ENCODE measurements around the gene AQP12B.

AQP12B gene

GRCh38 chr2:240644171-240644651, 38.5 kb downstream of the AQP12B start:
- Histone ChIP-seq H3K79me2 (ENCODE audit: low read length) (no peaks in the 10 kb centered on the region), H3K4me2 (ENCODE audit: low read length) (no peak overlapping the region), H3K36me3 (replicated peaks; ENCODE audit: low read depth, low read length) (no peaks in the 10 kb centered on the region), H3K9ac (ENCODE audit: low read length) (no peak overlapping the region), H3K27me3 (ENCODE audit: low read depth, low read length) (no peaks in the 10 kb centered on the region), H2AFZ (ENCODE audit: low read depth, low read length) (no peak overlapping the region), H3K9me3 (ENCODE audit: insufficient read depth, low read length) (no peaks in the 10 kb centered on the region), H3K4me3 (ENCODE audit: low read length) (no peak overlapping the region), H4K20me1 (ENCODE audit: insufficient read depth, low read length) (no peaks in the 10 kb centered on the region), H3K4me1 (ENCODE audit: low read length) (no peaks in the 10 kb centered on the region), H3K27ac (ENCODE audit: low read length) (no peak overlapping the region)
- TF ChIP-seq EZH2phosphoT487 (IDR thresholded peaks at IDR 0.05; ENCODE audit: low read depth) (no peak), CTCF (IDR thresholded peaks at IDR 0.05; ENCODE audit: low read depth, low read length) (no peak)

- H3K79me2 ChIP-seq (ENCODE audit: low read length): no peaks in the 10 kb centered on the region
- H2AFZ ChIP-seq (ENCODE audit: low read depth, low read length): no peak overlapping the region
- H4K20me1 ChIP-seq (ENCODE audit: insufficient read depth, low read length): no peaks in the 10 kb centered on the region
- H3K4me2 ChIP-seq (ENCODE audit: low read length): no peak overlapping the region
- H3K9ac ChIP-seq (ENCODE audit: low read length): no peak overlapping the region
- H3K27ac ChIP-seq (ENCODE audit: low read length): no peak overlapping the region
- no peaks in the 10 kb centered on the region for H3K36me3 ChIP-seq (replicated peaks; ENCODE audit: low read depth, low read length)
- H3K27me3 ChIP-seq (ENCODE audit: low read depth, low read length): no peaks in the 10 kb centered on the region
- H3K9me3 ChIP-seq (ENCODE audit: insufficient read depth, low read length): no peaks in the 10 kb centered on the region
- H3K4me3 ChIP-seq (ENCODE audit: low read length): no peak overlapping the region
- H3K4me1 ChIP-seq (ENCODE audit: low read length): no peaks in the 10 kb centered on the region
- TF ChIP-seq EZH2phosphoT487 (IDR thresholded peaks at IDR 0.05; ENCODE audit: low read depth) (no peak), CTCF (IDR thresholded peaks at IDR 0.05; ENCODE audit: low read depth, low read length) (no peak)
Measured at GRCh38 chr2:240643811-240644150, 38.9 kb downstream of the AQP12B start.

DNA sequence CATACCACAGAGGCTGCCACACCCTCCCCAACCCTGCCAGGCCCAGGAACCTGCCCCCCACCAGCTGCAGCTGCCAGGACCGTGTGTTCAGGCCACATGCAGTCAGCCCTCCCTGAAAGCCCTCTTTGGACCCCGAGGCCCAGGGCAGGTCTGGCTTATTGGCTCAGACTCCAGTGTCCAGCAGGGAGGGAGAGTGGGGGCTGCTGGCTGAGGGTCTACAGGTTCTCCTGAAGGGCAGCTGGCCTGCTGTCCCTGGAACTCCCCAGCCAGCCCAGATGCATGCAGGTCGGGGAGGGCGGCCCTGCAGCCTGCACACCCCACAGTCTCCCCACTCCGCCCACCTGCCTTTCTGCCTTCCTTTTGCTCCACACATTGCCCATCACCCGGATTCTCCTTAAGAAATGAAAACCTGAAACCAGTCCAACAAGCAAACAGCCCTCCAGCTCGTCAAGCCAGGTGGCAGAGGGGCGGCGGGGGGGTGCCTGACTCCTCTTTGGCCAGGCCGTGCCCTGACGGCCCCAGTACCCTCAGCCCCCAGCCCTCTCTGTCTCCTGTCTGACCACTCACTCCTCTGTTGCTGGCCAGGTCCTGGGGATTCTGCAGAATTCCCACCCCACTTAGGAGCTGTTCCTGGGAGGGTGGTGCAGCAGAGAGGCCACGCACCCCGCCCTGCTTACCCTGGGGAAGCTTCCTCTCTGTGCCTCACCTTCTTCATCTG, 39.4 kb downstream of the AQP12B start:
- no peaks in the 10 kb centered on the region for H3K4me1 ChIP-seq (ENCODE audit: low read length)
- no peak overlapping the region for H2AFZ ChIP-seq (ENCODE audit: low read depth, low read length)
- H3K4me3 ChIP-seq (ENCODE audit: low read length): no peak overlapping the region
- no peaks in the 10 kb centered on the region for H3K27me3 ChIP-seq (ENCODE audit: low read depth, low read length)
- H3K9ac ChIP-seq (ENCODE audit: low read length): no peak overlapping the region
- no peak overlapping the region for H3K4me2 ChIP-seq (ENCODE audit: low read length)
- no peaks in the 10 kb centered on the region for H4K20me1 ChIP-seq (ENCODE audit: insufficient read depth, low read length)
- no peaks in the 10 kb centered on the region for H3K9me3 ChIP-seq (ENCODE audit: insufficient read depth, low read length)
- H3K79me2 ChIP-seq (ENCODE audit: low read length): no peaks in the 10 kb centered on the region
- TF ChIP-seq EZH2phosphoT487 (IDR thresholded peaks at IDR 0.05; ENCODE audit: low read depth) (no peak), CTCF (IDR thresholded peaks at IDR 0.05; ENCODE audit: low read depth, low read length) (no peak)
- no peaks in the 10 kb centered on the region for H3K36me3 ChIP-seq (replicated peaks; ENCODE audit: low read depth, low read length)
- H3K27ac ChIP-seq (ENCODE audit: low read length): no peak overlapping the region

DNA sequence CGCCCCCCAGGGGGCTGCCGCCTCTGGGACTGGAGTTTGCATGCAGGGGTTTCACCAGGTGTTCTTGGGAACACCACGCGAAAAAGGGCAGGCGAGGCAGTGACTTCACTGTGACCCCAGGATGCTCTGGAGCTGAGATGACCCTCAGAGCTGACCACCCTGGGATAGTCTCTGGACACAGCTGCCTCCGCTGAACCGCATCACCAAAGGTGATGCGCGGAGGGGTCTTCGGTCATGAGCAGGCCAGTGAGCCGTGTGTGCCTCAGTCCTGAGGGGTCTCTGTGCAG, 39.9 kb downstream of the AQP12B start:
- Histone ChIP-seq H2AFZ (ENCODE audit: low read depth, low read length) (no peak overlapping the region), H3K9me3 (ENCODE audit: insufficient read depth, low read length) (no peaks in the 10 kb centered on the region), H3K4me3 (ENCODE audit: low read length) (no peak overlapping the region)

More for the DNA sequence above, 39.9 kb downstream of the AQP12B start:
- no peak for TF ChIP-seq CTCF (IDR thresholded peaks at IDR 0.05; ENCODE audit: low read depth, low read length)
- no peak for TF ChIP-seq EZH2phosphoT487 (IDR thresholded peaks at IDR 0.05; ENCODE audit: low read depth)
- H3K36me3 ChIP-seq (replicated peaks; ENCODE audit: low read depth, low read length): no peaks in the 10 kb centered on the region
- H3K9ac ChIP-seq (ENCODE audit: low read length): no peak overlapping the region
- no peak overlapping the region for H3K4me2 ChIP-seq (ENCODE audit: low read length)
- H3K79me2 ChIP-seq (ENCODE audit: low read length): no peaks in the 10 kb centered on the region
- H4K20me1 ChIP-seq (ENCODE audit: insufficient read depth, low read length): no peaks in the 10 kb centered on the region
- H3K27me3 ChIP-seq (ENCODE audit: low read depth, low read length): no peaks in the 10 kb centered on the region
- H3K4me1 ChIP-seq (ENCODE audit: low read length): no peaks in the 10 kb centered on the region
- no peak overlapping the region for H3K27ac ChIP-seq (ENCODE audit: low read length)

Measured in OCI-LY3 (cell line).